GM12875 (cell line): ENCODE data around the gene SMURF2.

Experiments
- H3K4me3 ChIP-seq: one replicate; pipeline ENCODE4 v1.5.1; 2011; ENCODE audit warnings: low read depth, low read length, control low read depth
- CTCF ChIP-seq: IDR thresholded peaks from 2 replicates; pipeline ENCODE4 v1.5.1; 2011; ENCODE audit warnings: low read depth, mild to moderate bottlenecking, control low read depth, inconsistent platforms, low read length, moderate library complexity, borderline replicate concordance; ENCODE audit not compliant: insufficient read depth

Gene SMURF2

GRCh38 chr17:64692187-64692586 is 30.1 kb upstream of the SMURF2 start:
- no peak for TF ChIP-seq CTCF
- H3K4me3 ChIP-seq, result no peak overlapping the region

GRCh38 chr17:64689106-64689505 is 27.0 kb upstream of the SMURF2 start:
- TF ChIP-seq CTCF, result no peak
- H3K4me3 ChIP-seq, result no peak overlapping the region

- no peak for TF ChIP-seq CTCF
- H3K4me3 ChIP-seq, result no peak overlapping the region
Measured at GRCh38 chr17:64688481-64688880, 26.4 kb upstream of the SMURF2 start.

GRCh38 chr17:64687961-64688360 is 25.9 kb upstream of the SMURF2 start:
- no peak overlapping the region for H3K4me3 ChIP-seq
- TF ChIP-seq CTCF, result no peak

- no peak for TF ChIP-seq CTCF
- no peak overlapping the region for H3K4me3 ChIP-seq
Measured at GRCh38 chr17:64687376-64687775, 25.3 kb upstream of the SMURF2 start.

- no peak for TF ChIP-seq CTCF
- H3K4me3 ChIP-seq, result no peak overlapping the region
Measured at GRCh38 chr17:64686705-64687104, 24.6 kb upstream of the SMURF2 start.

GRCh38 chr17:64685705-64686104 is 23.6 kb upstream of the SMURF2 start:
- TF ChIP-seq CTCF, result no peak
- no peak overlapping the region for H3K4me3 ChIP-seq
